Measurements from ENCODE around the gene MAP7D2.
"Not testable (repeated sequence)": the region's sequence is repeated elsewhere in the genome, so short reads cannot be mapped to it uniquely, and the experiment has no call there.

The MAP7D2 gene

DNA sequence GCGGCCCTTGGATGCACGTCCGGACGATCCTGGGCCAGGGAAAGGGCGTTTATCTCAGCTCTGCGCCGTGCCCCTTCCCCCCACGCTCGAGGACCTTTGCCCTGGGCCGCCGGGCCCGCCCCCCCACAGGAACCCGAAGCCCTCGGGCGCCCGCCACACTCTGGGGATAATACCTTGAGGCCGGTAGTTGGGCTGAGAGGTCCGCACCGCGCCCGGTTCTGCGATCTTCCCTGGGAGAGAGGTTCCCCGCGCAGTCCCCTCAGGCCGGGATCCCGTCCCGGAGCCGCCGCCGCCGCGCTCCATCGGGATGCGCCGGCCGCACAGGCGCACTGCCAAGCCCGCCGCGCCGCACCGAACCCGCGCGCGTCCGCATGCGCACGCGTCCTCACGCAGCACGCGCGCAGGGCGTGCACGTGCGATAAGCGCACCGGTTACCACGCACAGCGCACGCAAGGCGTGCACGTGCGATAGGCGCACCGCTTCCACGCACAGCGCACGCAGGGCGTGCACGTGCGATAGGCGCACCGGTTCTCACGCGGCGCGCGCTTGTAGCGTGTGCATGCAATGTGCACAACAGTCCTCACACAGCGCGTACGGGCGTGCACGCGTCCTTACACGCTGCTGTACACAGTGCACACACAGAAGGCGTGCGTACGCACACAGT is at the start of gene MAP7D2:
TSS of gene MAP7D2 (minus strand) at position 331 of the 664 bp plus-strand sequence. CDS start at position 303, 28 bp downstream.
- Mint-ChIP-seq H3K36me3 (ENCODE audit: low read depth) (no peaks in the 10 kb centered on the region), H3K9me3 (no peaks in the 10 kb centered on the region), H3K4me1 (ENCODE audit: low read depth) (peaks cover 3% of the 10 kb centered on the region), H3K4me3 (peak within 1 kb of the TSS; percentile 15), H3K27ac (no peak within 1 kb of the TSS), H3K27me3 (ENCODE audit: low read depth) (peaks cover 30% of the 10 kb centered on the region)
- no peak for DNase-seq (ENCODE audit: low spot score)

DNA sequence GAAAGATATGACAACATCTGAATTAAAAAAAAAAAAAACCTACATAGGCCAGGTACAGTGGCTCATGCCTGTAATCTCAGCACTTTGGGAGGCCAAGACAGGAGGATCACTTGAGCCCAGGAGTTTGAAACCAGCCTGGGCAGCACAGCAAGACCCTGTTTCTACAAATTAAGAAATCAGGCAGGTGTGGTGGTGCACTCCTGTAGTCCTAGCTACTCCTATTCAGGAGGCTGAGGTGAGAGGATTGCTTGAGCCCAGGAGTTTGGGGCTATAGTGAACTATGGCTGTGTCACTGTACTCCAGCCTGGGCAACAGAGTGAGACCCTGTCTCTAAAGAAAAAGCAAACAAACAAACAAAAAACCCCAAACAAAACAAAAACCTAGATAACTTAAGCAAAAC is 45.8 kb upstream of the MAP7D2 start:
- not testable (repeated sequence) for H3K27ac Mint-ChIP-seq; DNase-seq (ENCODE audit: low spot score); H3K27me3 Mint-ChIP-seq (ENCODE audit: low read depth); H3K9me3 Mint-ChIP-seq; H3K4me3 Mint-ChIP-seq; H3K4me1 Mint-ChIP-seq (ENCODE audit: low read depth)
- peaks cover 41% of the 10 kb centered on the region for H3K36me3 Mint-ChIP-seq (ENCODE audit: low read depth)

DNA sequence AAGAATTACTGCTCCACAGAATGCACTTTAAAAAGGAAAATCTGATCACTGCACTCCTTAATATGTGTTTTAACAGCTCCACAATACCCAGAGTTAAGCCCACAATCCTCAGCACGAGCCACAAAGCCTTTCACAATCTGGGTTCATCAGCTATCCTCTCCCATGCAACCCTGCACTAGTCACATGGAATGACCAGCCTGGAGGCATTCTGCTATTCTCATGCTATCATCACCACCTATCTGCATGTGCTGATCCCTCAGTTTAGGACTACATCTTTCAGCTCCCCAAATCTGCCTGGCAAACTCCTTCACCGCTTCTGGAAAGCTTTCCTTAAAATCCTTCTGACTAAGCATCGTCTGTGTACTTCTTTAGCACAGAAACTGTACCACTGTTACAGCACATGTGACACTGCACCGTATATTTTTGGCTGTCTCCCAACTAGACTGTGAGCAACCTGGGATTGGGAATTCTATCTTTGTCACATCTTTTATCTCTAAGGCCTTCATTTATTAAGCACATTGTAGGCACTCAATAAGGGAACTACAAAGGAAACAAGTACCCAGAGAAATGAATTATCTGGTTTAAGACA is 43.2 kb upstream of the MAP7D2 start:
- Mint-ChIP-seq H3K27me3 (ENCODE audit: low read depth) (no peaks in the 10 kb centered on the region), H3K9me3 (no peaks in the 10 kb centered on the region), H3K27ac (no peak overlapping the region), H3K4me1 (ENCODE audit: low read depth) (no peaks in the 10 kb centered on the region), H3K4me3 (no peak overlapping the region), H3K36me3 (ENCODE audit: low read depth) (peaks cover 38% of the 10 kb centered on the region)
- no peak for DNase-seq (ENCODE audit: low spot score)

DNA sequence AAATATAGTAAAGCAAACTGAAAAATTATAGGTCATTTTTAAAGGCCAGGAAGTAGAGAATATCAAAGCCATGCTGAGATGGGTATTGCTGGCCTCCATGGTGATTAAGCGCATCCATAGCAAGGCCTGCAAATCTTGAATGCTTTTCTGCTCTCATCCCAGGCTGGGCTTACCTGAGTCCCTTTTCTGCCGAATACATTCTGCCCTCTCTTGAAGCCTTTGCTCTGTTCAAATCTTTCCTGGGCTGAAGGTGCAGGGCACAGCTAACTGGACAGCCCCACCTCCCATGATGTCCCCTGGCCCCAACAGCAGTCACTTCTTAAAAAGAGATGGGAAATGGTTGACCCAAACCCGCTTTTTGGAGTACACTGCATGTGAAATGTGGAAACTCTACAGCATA is 35.0 kb upstream of the MAP7D2 start:
- Mint-ChIP-seq H3K9me3 (no peaks in the 10 kb centered on the region), H3K4me1 (ENCODE audit: low read depth) (peaks cover 2% of the 10 kb centered on the region), H3K4me3 (no peak overlapping the region), H3K27me3 (ENCODE audit: low read depth) (no peaks in the 10 kb centered on the region), H3K27ac (no peak overlapping the region), H3K36me3 (ENCODE audit: low read depth) (peaks cover 29% of the 10 kb centered on the region)
- no peak for DNase-seq (ENCODE audit: low spot score)

DNA sequence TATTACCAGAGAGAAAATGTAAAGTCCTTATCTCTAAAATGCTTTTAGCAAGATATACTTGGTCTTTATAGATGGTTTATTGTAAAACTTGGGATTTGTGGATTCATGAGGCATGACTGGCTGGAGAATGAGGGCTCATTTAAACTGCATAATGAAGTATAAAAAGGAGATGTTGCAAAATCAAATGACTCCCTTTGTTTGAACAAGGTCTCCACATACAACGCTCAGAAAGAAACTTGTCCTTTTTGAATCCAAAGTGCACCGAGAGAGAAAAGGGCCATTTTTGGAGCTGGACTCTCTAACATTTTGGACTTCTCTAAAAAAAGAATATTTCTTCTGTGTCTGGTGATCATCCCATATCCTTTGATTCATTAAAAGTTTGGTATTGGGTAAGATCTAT is 32.6 kb upstream of the MAP7D2 start:
- no peak overlapping the region for H3K27ac Mint-ChIP-seq

DNA sequence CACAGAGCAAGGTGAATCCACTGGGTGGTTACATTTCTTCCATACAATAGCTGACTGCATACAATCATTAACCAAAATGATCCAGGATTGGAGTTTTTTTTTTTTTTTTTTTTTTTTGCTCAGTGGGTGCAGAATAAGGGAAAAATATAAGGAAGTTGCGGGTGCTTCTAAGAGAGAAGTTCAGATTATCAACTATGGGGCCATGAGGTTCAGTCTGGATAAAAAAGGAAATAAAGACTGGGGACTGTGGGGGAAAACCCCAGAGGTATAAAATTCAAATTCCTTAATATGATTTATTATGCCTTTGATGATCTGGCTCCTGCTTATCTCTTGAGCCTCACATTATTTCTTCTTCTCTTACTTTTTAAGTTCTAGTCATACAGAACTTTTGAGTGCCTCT is 30.9 kb upstream of the MAP7D2 start:
- H3K9me3 Mint-ChIP-seq, result no peaks in the 10 kb centered on the region
- peaks cover 11% of the 10 kb centered on the region for H3K4me1 Mint-ChIP-seq (ENCODE audit: low read depth)
- no peaks in the 10 kb centered on the region for H3K27me3 Mint-ChIP-seq (ENCODE audit: low read depth)
- no peak overlapping the region for H3K4me3 Mint-ChIP-seq
- no peak for DNase-seq (ENCODE audit: low spot score)
- H3K36me3 Mint-ChIP-seq (ENCODE audit: low read depth), result peaks cover 14% of the 10 kb centered on the region
- no peak overlapping the region for H3K27ac Mint-ChIP-seq

More for the DNA sequence above, 32.6 kb upstream of the MAP7D2 start:
- no peak overlapping the region for H3K4me3 Mint-ChIP-seq
- no peaks in the 10 kb centered on the region for H3K27me3 Mint-ChIP-seq (ENCODE audit: low read depth)
- peaks cover 21% of the 10 kb centered on the region for H3K36me3 Mint-ChIP-seq (ENCODE audit: low read depth)
- no peaks in the 10 kb centered on the region for H3K9me3 Mint-ChIP-seq
- no peak for DNase-seq (ENCODE audit: low spot score)
- peaks cover 6% of the 10 kb centered on the region for H3K4me1 Mint-ChIP-seq (ENCODE audit: low read depth)

DNA sequence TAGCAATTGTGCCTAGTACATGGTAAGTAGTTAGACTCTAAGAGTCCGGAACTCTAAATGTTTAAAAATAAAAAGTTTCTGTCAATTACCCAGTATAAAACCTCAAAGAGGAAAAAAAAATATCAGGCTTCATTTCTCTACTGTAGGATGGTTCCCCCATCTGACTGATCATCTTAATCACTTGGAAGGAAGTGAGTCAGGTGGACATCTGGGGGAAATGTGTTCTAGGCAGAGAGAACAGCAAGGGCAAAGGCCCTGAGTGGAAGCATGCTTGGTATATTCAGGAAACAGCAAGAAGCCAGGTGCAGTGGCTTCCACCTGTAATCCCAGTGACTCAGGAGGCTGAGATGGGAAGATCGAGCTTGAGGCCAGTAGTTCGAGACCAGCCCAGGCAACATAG is 27.8 kb upstream of the MAP7D2 start:
- DNase-seq (ENCODE audit: low spot score), result no peak
- Mint-ChIP-seq H3K9me3 (no peaks in the 10 kb centered on the region), H3K4me3 (no peak overlapping the region), H3K27me3 (ENCODE audit: low read depth) (no peaks in the 10 kb centered on the region), H3K4me1 (ENCODE audit: low read depth) (peaks cover 19% of the 10 kb centered on the region), H3K27ac (no peak overlapping the region), H3K36me3 (ENCODE audit: low read depth) (peaks cover 9% of the 10 kb centered on the region)

DNA sequence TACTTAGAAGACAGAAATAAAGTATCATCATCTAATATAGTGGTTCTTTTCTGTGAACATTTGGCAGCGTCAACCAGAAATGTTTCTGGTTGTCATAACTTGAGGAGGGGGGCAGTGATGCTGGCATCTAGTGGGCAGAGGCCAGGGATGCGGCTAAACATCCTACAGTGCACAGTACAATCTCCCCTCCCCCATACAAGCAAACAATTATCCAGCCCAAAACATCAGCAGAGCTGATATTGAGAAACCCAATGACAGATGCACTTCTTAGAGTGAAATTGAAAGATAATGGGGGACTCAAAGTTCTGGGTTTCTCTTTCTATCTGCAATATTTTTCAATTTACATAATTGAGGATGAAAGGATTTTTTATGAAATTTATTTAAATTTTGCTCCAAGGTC is 26.9 kb upstream of the MAP7D2 start:
- Mint-ChIP-seq H3K27me3 (ENCODE audit: low read depth) (no peaks in the 10 kb centered on the region), H3K4me1 (ENCODE audit: low read depth) (peaks cover 26% of the 10 kb centered on the region), H3K36me3 (ENCODE audit: low read depth) (peaks cover 17% of the 10 kb centered on the region), H3K9me3 (no peaks in the 10 kb centered on the region), H3K27ac (no peak overlapping the region), H3K4me3 (no peak overlapping the region)
- DNase-seq (ENCODE audit: low spot score), result no peak

DNA sequence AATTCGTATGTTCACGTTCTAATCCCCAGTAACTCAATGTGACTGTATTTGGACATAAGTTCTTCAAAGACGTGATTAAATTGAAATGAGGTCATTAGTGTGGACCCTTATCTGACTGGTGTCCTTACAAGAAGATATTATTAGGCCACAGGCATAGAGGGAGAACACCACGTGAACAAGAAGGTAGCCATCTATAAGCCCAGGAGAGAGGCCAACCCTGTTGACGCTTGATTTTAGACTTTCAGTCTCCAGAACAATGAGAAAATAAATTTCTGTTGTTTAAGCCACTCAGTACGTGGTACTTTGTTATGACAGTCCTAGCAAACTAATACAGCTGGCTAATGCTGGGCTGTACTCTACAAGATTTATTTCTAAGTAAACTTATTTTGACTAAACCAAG is 26.4 kb upstream of the MAP7D2 start:
- H3K4me1 Mint-ChIP-seq (ENCODE audit: low read depth), result peaks cover 26% of the 10 kb centered on the region
- H3K36me3 Mint-ChIP-seq (ENCODE audit: low read depth), result peaks cover 19% of the 10 kb centered on the region
- peak overlapping the region; percentile 49 for H3K27ac Mint-ChIP-seq

DNA sequence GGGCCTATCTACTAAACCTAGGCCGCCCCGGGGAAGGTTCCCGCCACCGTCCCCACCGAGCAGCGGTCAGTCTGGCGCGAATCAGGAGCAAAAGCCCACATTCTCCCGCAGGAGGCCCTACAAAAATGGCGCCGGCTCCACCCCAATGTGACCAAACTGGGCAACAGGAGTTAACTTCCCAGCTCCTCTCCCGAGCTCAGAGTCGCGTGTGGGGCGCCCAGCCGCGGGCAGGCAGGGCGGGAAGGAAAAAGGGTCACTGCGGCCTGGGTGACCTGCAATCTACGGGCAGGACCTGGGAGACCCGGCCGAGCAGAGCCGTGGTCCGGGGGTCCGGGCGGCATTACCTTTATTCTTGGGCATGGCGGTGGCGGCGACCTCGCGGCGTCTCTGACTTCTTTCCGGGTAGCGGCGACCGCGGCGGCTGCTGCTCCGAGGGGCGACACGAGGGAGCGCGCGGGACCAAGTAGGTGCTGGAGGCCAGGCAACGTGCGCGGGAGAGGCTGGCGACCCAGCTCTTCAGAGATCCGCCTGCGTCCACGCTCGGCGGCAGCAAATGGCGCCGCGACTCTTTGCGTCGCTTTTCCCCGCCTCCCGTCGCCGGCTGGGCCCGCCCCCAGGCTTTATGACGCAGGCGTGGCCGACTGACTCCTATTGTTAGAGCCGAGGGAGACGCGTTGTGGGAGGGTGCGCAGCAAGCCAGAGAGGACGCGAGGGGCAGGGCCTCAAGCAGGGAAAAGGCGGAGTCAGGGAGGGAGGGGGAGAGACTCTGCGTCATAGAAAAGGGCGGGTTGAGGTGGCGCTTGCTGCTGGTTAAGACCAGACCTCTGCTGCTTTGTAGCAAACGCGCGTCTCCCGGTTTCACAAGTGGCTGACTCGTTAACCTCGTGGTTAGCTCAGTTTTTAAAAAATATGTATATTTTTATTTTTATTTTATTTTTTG is 24.8 kb upstream of the MAP7D2 start, which contains the start of gene EIF1AX:
TSS of gene EIF1AX (minus strand) at position 558 of the 940 bp plus-strand sequence. CDS start at position 360, 198 bp downstream.
- peak; percentile 92 for DNase-seq (ENCODE audit: low spot score)
- H3K36me3 Mint-ChIP-seq (ENCODE audit: low read depth), result peaks cover 24% of the 10 kb centered on the region
- no peaks in the 10 kb centered on the region for H3K9me3 Mint-ChIP-seq
- H3K4me1 Mint-ChIP-seq (ENCODE audit: low read depth), result peaks cover 25% of the 10 kb centered on the region
- H3K27ac Mint-ChIP-seq, result peak within 1 kb of the TSS; percentile 89
- peak within 1 kb of the TSS; percentile 88 for H3K4me3 Mint-ChIP-seq
- no peaks in the 10 kb centered on the region for H3K27me3 Mint-ChIP-seq (ENCODE audit: low read depth)

More for the DNA sequence above, 26.4 kb upstream of the MAP7D2 start:
- H3K9me3 Mint-ChIP-seq, result no peaks in the 10 kb centered on the region
- no peaks in the 10 kb centered on the region for H3K27me3 Mint-ChIP-seq (ENCODE audit: low read depth)
- H3K4me3 Mint-ChIP-seq, result peak overlapping the region; percentile 43
- no peak for DNase-seq (ENCODE audit: low spot score)

DNA sequence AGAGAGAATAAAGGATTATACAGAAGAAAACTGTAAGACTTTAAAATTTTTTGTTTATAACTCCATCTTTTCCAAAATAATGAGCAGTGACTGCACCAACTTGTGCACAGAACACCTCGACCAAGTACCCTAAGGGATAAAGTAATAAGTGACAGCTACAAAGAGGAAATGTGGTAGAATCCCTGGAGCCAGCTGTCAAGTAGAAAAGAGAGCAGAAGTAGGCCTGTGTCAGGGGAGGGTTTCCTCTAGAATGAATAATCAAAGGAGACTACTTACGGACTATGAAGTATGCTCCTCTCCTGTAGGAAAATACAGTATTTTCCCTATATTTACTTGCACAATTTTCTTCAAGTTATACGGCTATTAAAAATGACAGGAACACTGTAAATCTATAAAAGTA is 23.7 kb upstream of the MAP7D2 start:
- Mint-ChIP-seq H3K27ac (peak overlapping the region; percentile 62), H3K4me3 (peak overlapping the region; percentile 88), H3K4me1 (ENCODE audit: low read depth) (peaks cover 25% of the 10 kb centered on the region), H3K36me3 (ENCODE audit: low read depth) (peaks cover 34% of the 10 kb centered on the region), H3K9me3 (no peaks in the 10 kb centered on the region), H3K27me3 (ENCODE audit: low read depth) (no peaks in the 10 kb centered on the region)
- no peak for DNase-seq (ENCODE audit: low spot score)

DNA sequence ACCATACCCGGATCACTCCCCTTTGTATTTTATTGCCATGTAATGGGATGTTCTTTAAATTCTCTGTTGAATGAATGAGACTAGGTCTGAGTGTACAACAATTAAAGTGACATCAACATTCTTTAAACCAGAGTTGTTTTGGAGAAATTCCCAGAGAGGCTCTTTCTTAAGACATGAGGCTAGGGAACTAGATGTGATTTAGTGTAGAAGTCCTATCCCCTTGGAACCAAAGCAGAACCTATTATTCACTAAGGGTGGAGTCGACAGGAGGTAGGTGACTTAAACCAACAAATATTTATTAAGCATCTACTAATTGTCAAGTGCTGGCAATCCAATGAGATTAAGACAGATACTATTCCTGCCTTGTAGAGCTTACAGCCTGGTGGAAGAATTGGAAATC is 23.3 kb upstream of the MAP7D2 start:
- H3K36me3 Mint-ChIP-seq (ENCODE audit: low read depth), result peaks cover 34% of the 10 kb centered on the region
- peak overlapping the region; percentile 88 for H3K4me3 Mint-ChIP-seq
- no peaks in the 10 kb centered on the region for H3K9me3 Mint-ChIP-seq
- H3K27ac Mint-ChIP-seq, result peak overlapping the region; percentile 7
- DNase-seq (ENCODE audit: low spot score), result no peak
- peaks cover 25% of the 10 kb centered on the region for H3K4me1 Mint-ChIP-seq (ENCODE audit: low read depth)
- H3K27me3 Mint-ChIP-seq (ENCODE audit: low read depth), result no peaks in the 10 kb centered on the region

DNA sequence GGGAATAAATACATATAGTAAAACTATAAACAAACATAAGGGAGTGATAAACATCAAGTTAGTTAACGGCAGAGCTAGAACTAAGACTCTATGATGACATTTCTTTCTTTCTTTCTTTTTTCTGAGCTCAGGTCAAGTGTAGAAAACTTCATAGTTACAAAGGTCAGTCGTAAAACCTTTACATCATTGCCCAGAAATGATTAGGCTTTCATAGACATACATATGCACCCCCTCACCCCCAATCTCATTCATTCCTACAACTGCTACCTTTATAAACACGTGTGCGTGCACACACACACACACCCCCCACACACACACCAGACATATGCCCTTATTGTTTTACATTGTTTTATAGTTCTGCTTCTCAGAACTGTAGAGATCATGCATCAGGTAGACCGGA is 19.2 kb upstream of the MAP7D2 start:
- Mint-ChIP-seq H3K4me1 (ENCODE audit: low read depth) (peaks cover 17% of the 10 kb centered on the region), H3K27me3 (ENCODE audit: low read depth) (no peaks in the 10 kb centered on the region), H3K9me3 (no peaks in the 10 kb centered on the region), H3K4me3 (no peak overlapping the region), H3K27ac (no peak overlapping the region), H3K36me3 (ENCODE audit: low read depth) (peaks cover 48% of the 10 kb centered on the region)
- DNase-seq (ENCODE audit: low spot score), result no peak

DNA sequence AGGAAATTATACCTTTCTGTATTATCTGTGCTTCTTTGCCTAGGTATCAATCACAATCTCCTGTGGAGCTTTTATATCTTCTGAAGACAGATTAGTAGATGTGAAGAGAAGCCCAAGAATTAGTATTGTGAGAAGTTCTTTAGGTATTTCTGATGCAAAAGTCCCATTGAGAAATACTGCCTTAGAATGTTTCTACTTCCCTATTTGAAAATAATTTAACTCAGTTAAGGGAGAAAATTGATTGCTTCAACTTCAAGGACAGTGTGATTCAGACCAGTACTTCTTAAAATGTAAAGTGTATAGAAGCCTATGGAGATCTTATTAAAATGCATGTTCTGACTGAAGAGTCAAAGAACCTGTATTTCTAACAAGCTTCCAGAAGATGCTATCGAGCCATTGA is 16.0 kb upstream of the MAP7D2 start:
- H3K4me3 Mint-ChIP-seq, result no peak overlapping the region
- no peak for DNase-seq (ENCODE audit: low spot score)
- H3K27me3 Mint-ChIP-seq (ENCODE audit: low read depth), result no peaks in the 10 kb centered on the region
- peaks cover 31% of the 10 kb centered on the region for H3K36me3 Mint-ChIP-seq (ENCODE audit: low read depth)
- H3K9me3 Mint-ChIP-seq, result no peaks in the 10 kb centered on the region
- H3K27ac Mint-ChIP-seq, result no peak overlapping the region
- peaks cover under 1% of the 10 kb centered on the region for H3K4me1 Mint-ChIP-seq (ENCODE audit: low read depth)

Measured in T-helper 2 cell treated with Interferon-gamma antibody and Interleukin-4, amounts not matched to agents 5 μg/mL and 100 μg/mL, for 36 hours (primary cell).